ENCODE measurements around the gene CDH7.

The CDH7 gene

DNA sequence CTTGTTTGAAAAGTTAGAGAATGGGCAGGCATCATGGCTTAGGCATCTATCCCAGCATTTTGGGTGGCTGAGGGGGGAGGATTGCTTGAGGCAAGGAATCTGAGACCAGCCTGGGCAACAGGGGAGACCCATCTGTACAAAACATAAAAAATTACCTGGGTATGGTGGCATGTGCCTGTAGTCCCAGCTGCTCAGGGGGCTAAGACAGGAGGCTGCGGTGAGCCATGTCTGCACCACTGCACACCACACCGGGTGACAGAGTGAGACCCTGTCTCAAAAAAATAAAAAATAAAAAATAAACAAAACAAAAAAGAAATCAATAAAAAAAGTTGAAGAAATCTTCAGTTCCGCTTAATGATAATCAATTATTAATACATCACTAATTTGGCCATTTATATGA is 146.5 kb downstream of the CDH7 start:
- Histone ChIP-seq H3K4me3 (no peak overlapping the region), H3K27me3 (no peaks in the 10 kb centered on the region)

DNA sequence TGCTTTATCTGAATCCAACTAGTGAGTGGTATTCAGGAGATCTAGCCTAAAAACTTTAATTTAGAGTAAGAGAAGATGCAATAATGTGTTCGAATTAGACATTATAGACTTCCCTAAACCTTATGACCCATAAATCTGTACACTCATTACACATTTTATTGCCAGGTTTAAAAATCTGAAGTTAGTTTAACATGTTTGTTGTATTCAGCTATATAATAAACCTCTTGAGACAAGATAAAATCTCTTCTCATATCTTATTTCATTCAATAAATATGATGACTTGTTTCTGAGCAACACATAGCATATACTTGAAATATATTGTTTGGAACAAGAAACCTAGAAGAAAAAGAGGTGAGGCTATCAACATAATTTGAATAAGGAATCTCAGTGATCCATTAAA is 150.7 kb downstream of the CDH7 start:
- Histone ChIP-seq H3K9ac (no peak overlapping the region), H3K36me3 (no peaks in the 10 kb centered on the region), H3K9me3 (no peaks in the 10 kb centered on the region), H3K4me1 (no peaks in the 10 kb centered on the region), H3K27ac (no peak overlapping the region), H3K4me2 (no peak overlapping the region), H3K27me3 (no peaks in the 10 kb centered on the region), H4K20me1 (no peaks in the 10 kb centered on the region), H3K4me3 (no peak overlapping the region)
- no peak for TF ChIP-seq Cebpa-rat (IDR thresholded peaks at IDR 0.05)

More for the DNA sequence above, 146.5 kb downstream of the CDH7 start:
- Histone ChIP-seq H3K4me1 (no peaks in the 10 kb centered on the region), H3K9me3 (no peaks in the 10 kb centered on the region), H3K4me2 (no peak overlapping the region), H3K27ac (no peak overlapping the region), H4K20me1 (no peaks in the 10 kb centered on the region), H3K9ac (no peak overlapping the region), H3K36me3 (no peaks in the 10 kb centered on the region)
- no peak for TF ChIP-seq Cebpa-rat (IDR thresholded peaks at IDR 0.05)

DNA sequence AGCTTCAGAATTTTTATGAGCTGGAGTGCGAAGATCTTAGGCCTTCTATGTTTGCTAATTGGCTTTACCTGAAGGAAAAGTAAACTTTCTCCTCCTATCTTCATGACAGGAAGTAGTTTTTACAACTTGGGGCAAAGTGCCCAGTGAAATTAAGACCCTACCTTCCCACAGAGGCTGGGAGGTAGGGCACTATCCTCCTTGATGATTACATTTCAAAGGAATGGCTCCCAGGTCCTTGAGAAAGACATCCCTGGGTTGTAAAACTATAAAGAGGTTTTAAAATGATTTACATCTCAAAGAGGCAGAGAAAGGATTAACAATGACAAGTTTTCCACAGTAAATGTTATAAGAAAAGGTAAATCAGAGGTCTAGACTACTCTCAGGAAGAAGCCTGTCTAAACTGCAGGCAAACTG is 155.8 kb downstream of the CDH7 start:
- Histone ChIP-seq H3K36me3 (no peaks in the 10 kb centered on the region), H3K27me3 (no peaks in the 10 kb centered on the region), H3K4me2 (no peak overlapping the region), H3K9ac (no peak overlapping the region), H3K27ac (no peak overlapping the region), H3K9me3 (no peaks in the 10 kb centered on the region), H3K4me3 (no peak overlapping the region), H4K20me1 (no peaks in the 10 kb centered on the region), H3K4me1 (no peaks in the 10 kb centered on the region)
- TF ChIP-seq Cebpa-rat (IDR thresholded peaks at IDR 0.05) = no peak

DNA sequence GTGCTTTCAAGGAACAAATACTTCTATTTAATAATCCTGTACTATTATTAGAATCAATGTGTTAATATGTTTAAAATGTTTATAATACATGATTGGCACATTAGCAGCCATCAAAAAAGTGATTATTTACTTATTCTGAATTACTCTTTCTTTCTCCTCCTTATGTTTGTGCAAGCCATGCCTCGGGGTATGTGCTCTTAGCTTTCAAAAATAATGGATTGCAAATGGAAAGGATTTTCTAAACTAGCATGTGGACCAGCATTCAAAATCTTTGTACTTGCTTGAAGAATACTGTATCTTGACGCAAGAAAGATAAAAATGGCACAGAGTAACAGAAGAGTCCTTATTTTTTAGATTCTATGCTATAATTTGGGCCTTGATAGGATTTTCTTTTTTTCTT is 156.5 kb downstream of the CDH7 start:
- no peak for TF ChIP-seq Cebpa-rat (IDR thresholded peaks at IDR 0.05)
- Histone ChIP-seq H3K36me3 (no peaks in the 10 kb centered on the region), H3K27me3 (no peaks in the 10 kb centered on the region), H3K4me3 (no peak overlapping the region), H3K9ac (no peak overlapping the region), H3K9me3 (no peaks in the 10 kb centered on the region), H3K4me1 (no peaks in the 10 kb centered on the region), H4K20me1 (no peaks in the 10 kb centered on the region), H3K27ac (no peak overlapping the region), H3K4me2 (no peak overlapping the region)

DNA sequence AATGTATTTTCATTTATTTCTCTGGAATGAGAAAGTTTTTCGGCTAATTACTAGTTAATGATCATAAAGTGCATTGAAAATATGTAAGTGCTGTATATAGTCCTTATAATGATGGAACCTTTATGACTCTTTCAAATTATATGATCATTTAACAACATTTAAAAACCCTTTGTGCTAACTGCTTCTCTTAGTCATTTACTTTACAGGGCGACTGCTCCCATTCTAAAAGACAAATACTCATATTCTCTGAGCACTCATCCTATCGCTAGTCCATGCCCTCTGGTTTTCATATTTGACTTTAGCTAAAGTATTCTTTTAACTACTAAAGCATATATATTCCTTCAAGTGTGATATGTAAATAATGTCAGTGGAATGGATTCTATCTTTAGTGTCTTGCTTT is 168.2 kb downstream of the CDH7 start:
- Histone ChIP-seq H3K4me2 (no peak overlapping the region), H3K4me3 (no peak overlapping the region), H3K27ac (no peak overlapping the region), H3K9ac (no peak overlapping the region), H3K9me3 (no peaks in the 10 kb centered on the region), H3K4me1 (no peaks in the 10 kb centered on the region), H4K20me1 (no peaks in the 10 kb centered on the region), H3K27me3 (no peaks in the 10 kb centered on the region), H3K36me3 (no peaks in the 10 kb centered on the region)
- TF ChIP-seq Cebpa-rat (IDR thresholded peaks at IDR 0.05) = no peak

DNA sequence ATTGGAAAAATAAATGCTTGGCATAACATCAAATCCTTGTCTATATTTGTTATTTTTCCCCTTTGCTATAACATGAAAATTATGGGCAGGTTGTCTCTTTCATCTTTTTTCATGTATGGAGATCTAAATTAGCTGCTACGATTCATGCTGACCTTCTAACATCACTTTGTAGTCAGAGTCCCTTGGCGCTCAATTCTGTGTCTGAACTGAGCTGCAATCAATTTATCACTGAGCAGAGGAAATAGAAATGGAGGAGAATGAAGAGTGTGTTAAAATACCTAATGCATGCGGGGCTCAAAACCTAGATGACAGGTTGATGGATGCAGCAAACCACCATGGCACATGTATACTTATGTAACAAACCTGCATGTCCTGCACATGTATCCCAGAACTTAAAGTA is 168.9 kb downstream of the CDH7 start:
- Histone ChIP-seq H3K36me3 (no peaks in the 10 kb centered on the region), H3K4me2 (no peak overlapping the region)
- TF ChIP-seq Cebpa-rat (IDR thresholded peaks at IDR 0.05) = no peak

DNA sequence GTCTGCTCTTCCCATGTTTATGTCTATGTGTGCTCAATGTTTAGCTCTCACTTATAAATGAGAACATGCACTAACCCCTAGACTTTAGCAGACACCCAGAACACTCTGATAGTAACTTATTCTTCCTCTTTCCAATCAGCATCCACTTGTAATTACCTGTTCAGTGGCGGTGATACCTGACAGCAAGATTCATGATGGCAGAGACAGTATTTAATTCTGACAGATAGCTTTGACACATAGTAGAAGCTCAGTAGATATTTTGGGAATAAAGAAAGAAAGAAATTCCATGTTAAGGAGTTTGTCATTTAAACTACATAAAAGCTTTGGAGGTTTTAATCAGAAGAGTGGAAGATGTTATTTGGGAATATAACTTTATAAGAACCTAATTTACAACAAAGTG is 171.3 kb downstream of the CDH7 start:
- Histone ChIP-seq H3K4me1 (no peaks in the 10 kb centered on the region), H3K4me3 (no peak overlapping the region)

More for the DNA sequence above, 168.9 kb downstream of the CDH7 start:
- no peaks in the 10 kb centered on the region for H4K20me1 ChIP-seq
- H3K4me1 ChIP-seq = no peaks in the 10 kb centered on the region
- no peak overlapping the region for H3K9ac ChIP-seq
- no peak overlapping the region for H3K4me3 ChIP-seq
- no peaks in the 10 kb centered on the region for H3K27me3 ChIP-seq
- H3K9me3 ChIP-seq = no peaks in the 10 kb centered on the region
- H3K27ac ChIP-seq = no peak overlapping the region

DNA sequence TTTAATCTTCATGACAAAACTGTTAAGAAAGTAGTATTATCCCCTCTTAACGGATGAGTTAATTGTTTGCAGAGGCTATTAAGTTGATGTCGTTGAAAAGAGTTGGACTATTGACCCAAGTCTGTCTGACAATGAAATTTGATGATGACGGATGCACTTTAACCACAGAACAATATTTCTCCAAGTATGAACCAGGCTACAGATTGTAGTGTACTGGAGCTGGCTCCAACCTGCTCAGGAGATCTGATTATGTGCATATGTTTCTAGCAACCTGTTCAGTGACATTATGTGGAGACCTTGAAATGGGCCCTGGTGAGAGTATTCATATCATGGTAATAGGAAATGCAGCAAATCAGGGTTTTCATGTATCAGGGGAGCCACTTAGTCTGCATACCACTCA is 174.1 kb downstream of the CDH7 start:
- no peak overlapping the region for H3K4me3 ChIP-seq
- no peaks in the 10 kb centered on the region for H3K9me3 ChIP-seq
- no peaks in the 10 kb centered on the region for H3K4me1 ChIP-seq
- no peak overlapping the region for H3K9ac ChIP-seq
- no peaks in the 10 kb centered on the region for H3K27me3 ChIP-seq
- H3K4me2 ChIP-seq = no peak overlapping the region
- H4K20me1 ChIP-seq = no peaks in the 10 kb centered on the region
- TF ChIP-seq Cebpa-rat (IDR thresholded peaks at IDR 0.05) = no peak
- no peak overlapping the region for H3K27ac ChIP-seq
- H3K36me3 ChIP-seq = no peaks in the 10 kb centered on the region

More for the DNA sequence above, 171.3 kb downstream of the CDH7 start:
- Histone ChIP-seq H3K9me3 (no peaks in the 10 kb centered on the region), H3K36me3 (no peaks in the 10 kb centered on the region), H3K9ac (no peak overlapping the region), H3K27ac (no peak overlapping the region), H3K4me2 (no peak overlapping the region), H4K20me1 (no peaks in the 10 kb centered on the region), H3K27me3 (no peaks in the 10 kb centered on the region)
- no peak for TF ChIP-seq Cebpa-rat (IDR thresholded peaks at IDR 0.05)

DNA sequence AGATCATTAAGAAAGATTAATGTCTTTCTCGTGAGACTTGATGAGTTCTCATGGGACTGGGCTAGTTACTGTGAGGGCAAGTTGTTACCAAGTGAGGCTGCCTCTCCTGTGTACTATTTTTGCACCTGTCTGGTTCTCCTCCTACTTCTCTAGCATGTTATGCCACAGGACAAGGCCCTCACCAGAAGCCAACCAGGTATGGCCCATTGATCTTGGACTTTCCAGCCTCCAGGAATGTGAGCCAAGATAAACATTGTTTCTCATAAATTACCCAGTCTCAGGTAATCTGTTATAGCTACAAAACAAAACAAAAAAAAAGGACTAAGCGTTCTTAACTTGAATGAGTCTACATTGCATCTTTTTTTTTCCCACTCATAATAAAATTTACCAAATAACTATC is 184.1 kb downstream of the CDH7 start:
- Histone ChIP-seq H3K4me3 (no peak overlapping the region), H3K4me2 (no peak overlapping the region), H3K27me3 (no peaks in the 10 kb centered on the region), H3K9ac (no peak overlapping the region), H3K36me3 (no peaks in the 10 kb centered on the region), H3K4me1 (no peaks in the 10 kb centered on the region), H3K27ac (no peak overlapping the region), H3K9me3 (no peaks in the 10 kb centered on the region), H4K20me1 (no peaks in the 10 kb centered on the region)
- TF ChIP-seq Cebpa-rat (IDR thresholded peaks at IDR 0.05) = no peak

DNA sequence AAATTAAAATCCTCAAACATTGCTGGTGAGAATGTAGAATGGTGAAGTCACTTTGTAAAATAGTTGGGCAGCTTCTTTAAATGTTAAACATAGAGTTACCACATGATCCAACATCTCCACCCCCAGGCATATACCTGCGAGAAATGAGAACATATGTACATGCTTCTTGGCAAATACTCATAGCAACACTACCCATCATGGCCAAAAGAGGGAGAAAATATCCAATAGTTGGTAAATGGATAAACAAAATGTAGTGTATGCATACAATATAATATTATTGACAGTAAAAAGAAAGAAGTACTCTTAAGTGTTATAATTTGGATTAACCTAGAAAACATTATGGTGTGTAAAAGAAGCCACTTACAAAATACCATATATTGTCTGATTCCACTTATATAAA is 185.9 kb downstream of the CDH7 start:
- no peak overlapping the region for H3K9ac ChIP-seq
- H3K9me3 ChIP-seq = no peaks in the 10 kb centered on the region
- no peaks in the 10 kb centered on the region for H4K20me1 ChIP-seq
- no peak overlapping the region for H3K4me2 ChIP-seq
- no peaks in the 10 kb centered on the region for H3K36me3 ChIP-seq
- H3K27ac ChIP-seq = no peak overlapping the region
- no peaks in the 10 kb centered on the region for H3K27me3 ChIP-seq
- no peak for TF ChIP-seq Cebpa-rat (IDR thresholded peaks at IDR 0.05)
- no peaks in the 10 kb centered on the region for H3K4me1 ChIP-seq
- no peak overlapping the region for H3K4me3 ChIP-seq

DNA sequence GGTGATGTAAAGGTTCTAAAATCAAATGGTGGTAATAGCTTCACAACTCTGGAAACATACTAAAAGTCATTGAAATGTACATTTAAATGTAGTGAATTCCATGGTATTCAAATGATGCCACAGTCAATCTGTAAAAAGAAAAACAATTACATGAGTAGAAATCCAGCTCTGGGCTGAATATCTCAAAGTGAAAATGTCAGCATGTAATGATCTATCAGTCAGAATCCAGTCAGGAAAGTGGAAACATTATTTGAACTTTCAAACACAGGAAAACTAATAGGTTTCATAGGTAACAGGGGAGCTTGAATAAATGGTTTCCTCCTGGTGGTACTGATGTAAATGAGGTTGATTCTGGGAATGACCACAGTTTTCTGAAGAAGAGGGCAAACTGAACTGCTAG is 186.4 kb downstream of the CDH7 start:
- Histone ChIP-seq H3K9me3 (no peaks in the 10 kb centered on the region), H3K4me3 (no peak overlapping the region), H3K9ac (no peak overlapping the region), H4K20me1 (no peaks in the 10 kb centered on the region), H3K27ac (no peak overlapping the region), H3K27me3 (no peaks in the 10 kb centered on the region), H3K4me1 (no peaks in the 10 kb centered on the region), H3K36me3 (no peaks in the 10 kb centered on the region), H3K4me2 (no peak overlapping the region)
- TF ChIP-seq Cebpa-rat (IDR thresholded peaks at IDR 0.05) = no peak

Data from BLaER1 (cell line).